Retinal pigment epithelial cell (primary cell): ENCODE results near the gene ZRANB2.

Experiments used
- DNase-seq: peaks from one replicate; pipeline ENCODE4 v3.0.0-alpha.2; 2010; ENCODE audit warnings: low read depth
- H3K4me3 ChIP-seq: 2 replicates; pipeline ENCODE4 v1.5.1; 2011; ENCODE audit warnings: mild to moderate bottlenecking, low read length, control low read depth, moderate library complexity
- CTCF ChIP-seq: conservative IDR thresholded peaks from 2 replicates; pipeline ENCODE4 v1.5.1; 2011; ENCODE audit warnings: low read depth, low read length, control low read depth, inconsistent platforms

ZRANB2 gene

GRCh38 chr1:71015745-71016144 is 65.1 kb downstream of the ZRANB2 start:
- DNase-seq: no peak
- TF ChIP-seq CTCF: no peak

GRCh38 chr1:71014178-71014579 is 66.7 kb downstream of the ZRANB2 start:
- no peak for TF ChIP-seq CTCF
- H3K4me3 ChIP-seq: no peak overlapping the region
- DNase-seq: no peak

More at GRCh38 chr1:71015745-71016144, 65.1 kb downstream of the ZRANB2 start:
- no peak overlapping the region for H3K4me3 ChIP-seq
